Neural cell (in vitro differentiated cells): Measurements from ENCODE around the gene PLA2G3. TPM values are rescaled to one million over a fixed set of nuclear protein-coding genes. Genes with fewer than 3 reads are reported as not detected.

Source experiments
- H2AFZ ChIP-seq: fragments of 200-600, 300-800 bp; sonication (generic), shearing (Covaris generic); 2 replicates; pipeline ENCODE4 v1.6.0; 2014; ENCODE audit warnings: low read depth, mild to moderate bottlenecking, antibody characterized with exemption, low read length, moderate library complexity
- H3F3A ChIP-seq: fragments of 200-600 bp; shearing (Covaris generic); 2 replicates; pipeline ENCODE4 v1.6.1; 2016; ENCODE audit warnings: mild to moderate bottlenecking, moderate library complexity, mixed read lengths, antibody characterized with exemption, low read length; ENCODE audit not compliant: insufficient read depth, poor library complexity, severe bottlenecking
- H3K27ac ChIP-seq: fragments of 200-600, 300-800 bp; sonication (generic), shearing (Covaris generic); 2 replicates; pipeline ENCODE4 v1.5.1; 2014; ENCODE audit warnings: mild to moderate bottlenecking, low read length, moderate library complexity
- H3K27me3 ChIP-seq: fragments of 300-800, 200-600 bp; sonication (generic), shearing (Covaris generic); 2 replicates; pipeline ENCODE4 v1.6.0; 2014; ENCODE audit warnings: mild to moderate bottlenecking, low read depth, low read length, moderate library complexity; ENCODE audit not compliant: insufficient read depth
- H3K36me3 ChIP-seq: fragments of 300-800, 200-600 bp; sonication (generic), shearing (Covaris generic); 2 replicates; pipeline ENCODE4 v1.5.1; 2014; ENCODE audit warnings: mild to moderate bottlenecking, antibody characterized with exemption, low read length, moderate library complexity; ENCODE audit not compliant: insufficient read depth
- H3K4me2 ChIP-seq: fragments of 300-800, 200-600 bp; sonication (generic), shearing (Covaris generic); 2 replicates; pipeline ENCODE4 v1.6.0; 2014; ENCODE audit warnings: mild to moderate bottlenecking, low read length
- H3K4me3 ChIP-seq: fragments of 300-800, 200-600 bp; sonication (generic), shearing (Covaris generic); 2 replicates; pipeline ENCODE4 v1.5.1; 2014; ENCODE audit warnings: mild to moderate bottlenecking, low read length, moderate library complexity
- H3K79me2 ChIP-seq: fragments of 200-600 bp; shearing (Covaris generic); replicated peaks from 2 replicates; pipeline ENCODE4 v1.6.0; 2014; ENCODE audit warnings: mild to moderate bottlenecking, low read length, moderate library complexity; ENCODE audit not compliant: insufficient read depth
- H3K9ac ChIP-seq: fragments of 300-800, 200-600 bp; sonication (generic), shearing (Covaris generic); 2 replicates; pipeline ENCODE4 v1.6.1; 2016; ENCODE audit warnings: mild to moderate bottlenecking, low read length, mixed read lengths
- H3K9me2 ChIP-seq: fragments of 200-600 bp; shearing (Covaris generic); 2 replicates; pipeline ENCODE4 v1.6.1; 2016; ENCODE audit warnings: mild to moderate bottlenecking, low read length, mixed read lengths; ENCODE audit not compliant: insufficient read depth
- H3K9me3 ChIP-seq: fragments of 200-600, 300-800 bp; sonication (generic), shearing (Covaris generic); 2 replicates; pipeline ENCODE4 v1.6.1; 2016; ENCODE audit warnings: mild to moderate bottlenecking, mixed run types, low read length, moderate library complexity, mixed read lengths
- H4K20me1 ChIP-seq: fragments of 200-600 bp; shearing (Covaris generic); 2 replicates; pipeline ENCODE4 v1.6.1; 2016; ENCODE audit warnings: mild to moderate bottlenecking, mixed run types; ENCODE audit not compliant: insufficient read depth
- CTCF ChIP-seq: fragments of 450-650 bp; IDR thresholded peaks from 2 replicates; pipeline ENCODE4 v1.5.1; 2014; ENCODE audit warnings: antibody characterized with exemption, mild to moderate bottlenecking, moderate library complexity; ENCODE audit not compliant: poor library complexity, severe bottlenecking
- EP300 ChIP-seq: fragments of 450-650 bp; conservative IDR thresholded peaks from 2 replicates; pipeline ENCODE4 v1.6.1; 2014; ENCODE audit warnings: antibody characterized with exemption, mild to moderate bottlenecking, moderate library complexity; ENCODE audit not compliant: poor library complexity, severe bottlenecking
- EZH2 ChIP-seq: fragments of 200-600, 300-800 bp; shearing (Covaris generic), sonication (generic); IDR thresholded peaks from 2 replicates; pipeline ENCODE4 v1.6.1; 2014; ENCODE audit warnings: antibody characterized with exemption, low read length, borderline replicate concordance, mild to moderate bottlenecking; ENCODE audit not compliant: insufficient read depth, poor library complexity, severe bottlenecking
- MXI1 ChIP-seq: fragments of 450-650 bp; conservative IDR thresholded peaks from 2 replicates; pipeline ENCODE4 v1.6.1; 2014; ENCODE audit warnings: antibody characterized with exemption, mild to moderate bottlenecking; ENCODE audit not compliant: poor library complexity, severe bottlenecking
- POLR2AphosphoS5 ChIP-seq: IDR thresholded peaks from 2 replicates; pipeline ENCODE4 v1.6.1; 2012
- RAD21 ChIP-seq: fragments of 450-650 bp; conservative IDR thresholded peaks from 2 replicates; pipeline ENCODE4 v1.6.1; 2014; ENCODE audit warnings: antibody characterized with exemption, mild to moderate bottlenecking, moderate library complexity
- REST ChIP-seq: IDR thresholded peaks from 2 replicates; pipeline ENCODE4 v1.6.1; 2012; ENCODE audit warnings: borderline replicate concordance
- SMC3 ChIP-seq: fragments of 450-650 bp; conservative IDR thresholded peaks from 2 replicates; pipeline ENCODE4 v1.6.1; 2014; ENCODE audit warnings: antibody characterized with exemption, mild to moderate bottlenecking, moderate library complexity; ENCODE audit not compliant: poor library complexity
- TAF1 ChIP-seq: IDR thresholded peaks from 2 replicates; pipeline ENCODE4 v1.6.1; 2012; ENCODE audit warnings: low read depth
- polyA plus RNA-seq: library from polyadenylated mRNA; depleted of rRNA; stranded (reverse); fragments of >200 nt; gene quantifications from 2 replicates; pipeline ENCODE4 v1.2.3, GENCODE V29; 2014

PLA2G3 gene
- polyA plus RNA-seq, 1 donor from 2014 or later: not detected

- no peaks in the 10 kb centered on the region for H3K27me3 ChIP-seq
- no peaks in the 10 kb centered on the region for H3K9me2 ChIP-seq
- no peaks in the 10 kb centered on the region for H3K36me3 ChIP-seq
- no peaks in the 10 kb centered on the region for H3K79me2 ChIP-seq
- no peaks in the 10 kb centered on the region for H4K20me1 ChIP-seq
- peak overlapping the region; percentile 46 for H3K27ac ChIP-seq
- H3K9me3 ChIP-seq: no peaks in the 10 kb centered on the region
- no peaks in the 10 kb centered on the region for H3F3A ChIP-seq
- TF ChIP-seq TAF1 (no peak), EP300 (no peak), MXI1 (no peak), CTCF (no peak), REST (no peak), POLR2AphosphoS5 (no peak), RAD21 (no peak), SMC3 (no peak), EZH2 (no peak)
- H3K4me2 ChIP-seq: peak overlapping the region; percentile 27
- peak overlapping the region; percentile 84 for H3K9ac ChIP-seq
- H3K4me3 ChIP-seq: peak overlapping the region; percentile 74
- H2AFZ ChIP-seq: peak overlapping the region; percentile 86
Observed at GRCh38 chr22:31123292-31123602, 17.1 kb downstream of the PLA2G3 start.

- peak within 1 kb of the TSS; percentile 86 for H2AFZ ChIP-seq
- no peaks in the 10 kb centered on the region for H3K79me2 ChIP-seq
- H3K9me3 ChIP-seq: no peaks in the 10 kb centered on the region
- TF ChIP-seq EP300: no peak
- peak; percentile 82 for TF ChIP-seq POLR2AphosphoS5
- no peak for TF ChIP-seq EZH2
- TF ChIP-seq MXI1: peak; percentile 42
- peak; percentile 44 for TF ChIP-seq SMC3
- peak; percentile 67 for TF ChIP-seq TAF1
- peak; percentile 79 for TF ChIP-seq REST
- no peak for TF ChIP-seq CTCF
- TF ChIP-seq RAD21: peak; percentile 24
- peak within 1 kb of the TSS; percentile 84 for H3K9ac ChIP-seq
- H3K4me3 ChIP-seq: peak within 1 kb of the TSS; percentile 74
- peak within 1 kb of the TSS; percentile 27 for H3K4me2 ChIP-seq
- H3F3A ChIP-seq: no peaks in the 10 kb centered on the region
- peak within 1 kb of the TSS; percentile 46 for H3K27ac ChIP-seq
- no peaks in the 10 kb centered on the region for H4K20me1 ChIP-seq
- no peaks in the 10 kb centered on the region for H3K27me3 ChIP-seq
- no peaks in the 10 kb centered on the region for H3K9me2 ChIP-seq
- no peaks in the 10 kb centered on the region for H3K36me3 ChIP-seq
Observed at GRCh38 chr22:31122532-31123291, 17.6 kb downstream of the PLA2G3 start, which contains the start of gene INPP5J. Gene INPP5J, plus strand, starts transcription at chr22:31122966. Its CDS starts 49 bp downstream, at chr22:31123015.
